ENCODE measurements around the gene EIF4ENIF1.
"Not testable (repeated sequence)": the region's sequence is repeated elsewhere in the genome, so short reads cannot be mapped to it uniquely, and the experiment has no call there.

EIF4ENIF1 gene

GRCh38 chr22:31489632-31490495, at the start of gene EIF4ENIF1:
Gene EIF4ENIF1, minus strand, starts transcription at chr22:31489842. Its CDS starts 1,124 bp downstream, at chr22:31488718.
- Histone ChIP-seq H3K36me3 (replicated peaks) (peaks cover 31% of the 10 kb centered on the region), H3K9me3 (no peaks in the 10 kb centered on the region), H3K27me3 (ENCODE audit: low read depth) (no peaks in the 10 kb centered on the region), H3K4me1 (peaks cover 19% of the 10 kb centered on the region), H3K4me3 (peak within 1 kb of the TSS; percentile 86)
- in situ Hi-C loops (cut with MboI; ENCODE audit: low sequenced_read_pairs): no loop called here
- peak; percentile 76 to 92 for DNase-seq (ENCODE audit: low spot score in 2 of 2)

GRCh38 chr22:31538815-31539214, 49.2 kb upstream of the EIF4ENIF1 start:
- Histone ChIP-seq H3K4me3 (no peak overlapping the region), H3K36me3 (replicated peaks) (no peaks in the 10 kb centered on the region; the same call in 1 of the 2 replicates), H3K4me1 (no peaks in the 10 kb centered on the region), H3K27me3 (ENCODE audit: low read depth) (no peaks in the 10 kb centered on the region), H3K9me3 (no peaks in the 10 kb centered on the region)
- DNase-seq (ENCODE audit: low spot score in 2 of 2): no peak
- in situ Hi-C loops (cut with MboI; ENCODE audit: low sequenced_read_pairs): no loop called here

- H3K36me3 ChIP-seq (replicated peaks): no peaks in the 10 kb centered on the region; the same call in 1 of the 2 replicates
- H3K27me3 ChIP-seq (ENCODE audit: low read depth): no peaks in the 10 kb centered on the region
- no peak for DNase-seq (ENCODE audit: low spot score in 2 of 2)
- no peak overlapping the region for H3K4me3 ChIP-seq
- no peaks in the 10 kb centered on the region for H3K4me1 ChIP-seq
- no peaks in the 10 kb centered on the region for H3K9me3 ChIP-seq
- in situ Hi-C loops (cut with MboI; ENCODE audit: low sequenced_read_pairs): no loop called here
Observed at GRCh38 chr22:31537019-31537535, 47.4 kb upstream of the EIF4ENIF1 start.

GRCh38 chr22:31533374-31533773, 43.7 kb upstream of the EIF4ENIF1 start:
- Histone ChIP-seq H3K36me3 (replicated peaks) (no peaks in the 10 kb centered on the region; the same call in 1 of the 2 replicates), H3K4me1 (no peaks in the 10 kb centered on the region), H3K27me3 (ENCODE audit: low read depth) (no peaks in the 10 kb centered on the region), H3K9me3 (no peaks in the 10 kb centered on the region), H3K4me3 (no peak overlapping the region)
- DNase-seq (ENCODE audit: low spot score in 2 of 2): no peak
- in situ Hi-C loops (cut with MboI; ENCODE audit: low sequenced_read_pairs): no loop called here

- in situ Hi-C loops (cut with MboI; ENCODE audit: low sequenced_read_pairs): no loop called here
- Histone ChIP-seq H3K4me1 (no peaks in the 10 kb centered on the region), H3K27me3 (ENCODE audit: low read depth) (no peaks in the 10 kb centered on the region), H3K4me3 (no peak overlapping the region), H3K9me3 (no peaks in the 10 kb centered on the region), H3K36me3 (replicated peaks) (no peaks in the 10 kb centered on the region; the same call in 1 of the 2 replicates)
- no peak for DNase-seq (ENCODE audit: low spot score in 2 of 2)
Observed at GRCh38 chr22:31532060-31532459, 42.4 kb upstream of the EIF4ENIF1 start.

GRCh38 chr22:31530823-31531195, 41.2 kb upstream of the EIF4ENIF1 start:
- in situ Hi-C loops (cut with MboI; ENCODE audit: low sequenced_read_pairs): no loop called here
- DNase-seq (ENCODE audit: low spot score in 2 of 2): no peak
- no peaks in the 10 kb centered on the region; the same call in 1 of the 2 replicates for H3K36me3 ChIP-seq (replicated peaks)

GRCh38 chr22:31526270-31526669, 36.6 kb upstream of the EIF4ENIF1 start:
- DNase-seq (ENCODE audit: low spot score in 2 of 2): no peak
- H3K36me3 ChIP-seq (replicated peaks): no peaks in the 10 kb centered on the region; the same call in 1 of the 2 replicates
- H3K4me3 ChIP-seq: no peak overlapping the region
- no peaks in the 10 kb centered on the region for H3K4me1 ChIP-seq
- no peaks in the 10 kb centered on the region for H3K27me3 ChIP-seq (ENCODE audit: low read depth)
- no peaks in the 10 kb centered on the region for H3K9me3 ChIP-seq
- in situ Hi-C loops (cut with MboI; ENCODE audit: low sequenced_read_pairs): no loop called here

More at GRCh38 chr22:31530823-31531195, 41.2 kb upstream of the EIF4ENIF1 start:
- Histone ChIP-seq H3K27me3 (ENCODE audit: low read depth) (no peaks in the 10 kb centered on the region), H3K4me1 (no peaks in the 10 kb centered on the region), H3K4me3 (no peak overlapping the region), H3K9me3 (no peaks in the 10 kb centered on the region)

- H3K4me3 ChIP-seq; H3K4me1 ChIP-seq; in situ Hi-C loops (cut with MboI; ENCODE audit: low sequenced_read_pairs); DNase-seq (ENCODE audit: low spot score in 2 of 2); H3K27me3 ChIP-seq (ENCODE audit: low read depth); H3K9me3 ChIP-seq; H3K36me3 ChIP-seq (replicated peaks): not testable (repeated sequence)
Observed at GRCh38 chr22:31524132-31524531, 34.5 kb upstream of the EIF4ENIF1 start.

- DNase-seq (ENCODE audit: low spot score in 2 of 2): no peak
- in situ Hi-C loops (cut with MboI; ENCODE audit: low sequenced_read_pairs): no loop called here
- Histone ChIP-seq H3K4me3 (no peak overlapping the region), H3K4me1 (no peaks in the 10 kb centered on the region), H3K36me3 (replicated peaks) (no peaks in the 10 kb centered on the region), H3K27me3 (ENCODE audit: low read depth) (no peaks in the 10 kb centered on the region), H3K9me3 (no peaks in the 10 kb centered on the region)
Observed at GRCh38 chr22:31520051-31520450, 30.4 kb upstream of the EIF4ENIF1 start.

- Histone ChIP-seq H3K4me3 (no peak overlapping the region), H3K9me3 (peaks cover 3% of the 10 kb centered on the region; the same call in 1 of the 2 replicates), H3K27me3 (ENCODE audit: low read depth) (no peaks in the 10 kb centered on the region), H3K36me3 (replicated peaks) (no peaks in the 10 kb centered on the region; the same call in 1 of the 2 replicates), H3K4me1 (peaks cover 4% of the 10 kb centered on the region)
- DNase-seq (ENCODE audit: low spot score in 2 of 2): no peak
- in situ Hi-C loops (cut with MboI; ENCODE audit: low sequenced_read_pairs): no loop called here
Observed at GRCh38 chr22:31509061-31509762, 19.6 kb upstream of the EIF4ENIF1 start.

GRCh38 chr22:31508536-31508935, 18.9 kb upstream of the EIF4ENIF1 start:
- no peak for DNase-seq (ENCODE audit: low spot score in 2 of 2)
- H3K9me3 ChIP-seq: peaks cover 3% of the 10 kb centered on the region; the same call in 1 of the 2 replicates
- H3K4me3 ChIP-seq: no peak overlapping the region
- H3K36me3 ChIP-seq (replicated peaks): no peaks in the 10 kb centered on the region; the same call in 1 of the 2 replicates
- H3K27me3 ChIP-seq (ENCODE audit: low read depth): no peaks in the 10 kb centered on the region
- H3K4me1 ChIP-seq: peaks cover 8% of the 10 kb centered on the region
- in situ Hi-C loops (cut with MboI; ENCODE audit: low sequenced_read_pairs): no loop called here

GRCh38 chr22:31507517-31507916, 17.9 kb upstream of the EIF4ENIF1 start:
- H3K27me3 ChIP-seq (ENCODE audit: low read depth); DNase-seq (ENCODE audit: low spot score in 2 of 2); H3K36me3 ChIP-seq (replicated peaks); H3K4me1 ChIP-seq; H3K4me3 ChIP-seq; H3K9me3 ChIP-seq; in situ Hi-C loops (cut with MboI; ENCODE audit: low sequenced_read_pairs): not testable (repeated sequence)

- in situ Hi-C loops (cut with MboI; ENCODE audit: low sequenced_read_pairs): no loop called here
- DNase-seq (ENCODE audit: low spot score in 2 of 2): peak in 1 of 2 experiments; percentile 52
- H3K9me3 ChIP-seq: peaks cover 3% of the 10 kb centered on the region; the same call in 1 of the 2 replicates
Observed at GRCh38 chr22:31504282-31504681, 14.6 kb upstream of the EIF4ENIF1 start.

More at GRCh38 chr22:31504282-31504681, 14.6 kb upstream of the EIF4ENIF1 start:
- Histone ChIP-seq H3K4me3 (no peak overlapping the region), H3K27me3 (ENCODE audit: low read depth) (no peaks in the 10 kb centered on the region), H3K4me1 (peaks cover 8% of the 10 kb centered on the region), H3K36me3 (replicated peaks) (no peaks in the 10 kb centered on the region; the same call in 1 of the 2 replicates)

All from HAP-1 (cell line).